GM12873 (cell line): Measurements from ENCODE around the gene ZC4H2.

Experiments
- CTCF ChIP-seq: IDR thresholded peaks from 2 replicates; pipeline ENCODE4 v1.5.1; 2012; ENCODE audit warnings: low read depth, mild to moderate bottlenecking, moderate library complexity, low read length, control low read depth; ENCODE audit not compliant: insufficient read depth; ENCODE audit errors: missing control alignments

The ZC4H2 gene

GRCh38 chrX:64977051-64977450, 801 bp upstream of the ZC4H2 start:
- no peak for TF ChIP-seq CTCF

GRCh38 chrX:64976673-64977040, 407 bp upstream of the ZC4H2 start:
- no peak for TF ChIP-seq CTCF

- TF ChIP-seq CTCF = no peak
Observed at GRCh38 chrX:64975491-64975890, 759 bp downstream of the ZC4H2 start.

GRCh38 chrX:64925480-64925879, 50.8 kb downstream of the ZC4H2 start:
- no peak for TF ChIP-seq CTCF

GRCh38 chrX:64908121-64908520, 68.1 kb downstream of the ZC4H2 start:
- no peak for TF ChIP-seq CTCF

GRCh38 chrX:64894454-64895038, 81.7 kb downstream of the ZC4H2 start:
- peak; percentile 78 for TF ChIP-seq CTCF

- TF ChIP-seq CTCF = peak; percentile 79
Observed at GRCh38 chrX:64885850-64886249, 90.4 kb downstream of the ZC4H2 start.
